GM19395 (cell line): ENCODE results near the gene PARD3B.

ENCODE experiments used
- ATAC-seq: cut with Tn5 transposase; IDR thresholded peaks from one replicate; pipeline ENCODE4 v1.9.1; 2021; ENCODE audit warnings: mild to moderate bottlenecking, moderate library complexity; ENCODE audit not compliant: unreplicated experiment

PARD3B gene

DNA sequence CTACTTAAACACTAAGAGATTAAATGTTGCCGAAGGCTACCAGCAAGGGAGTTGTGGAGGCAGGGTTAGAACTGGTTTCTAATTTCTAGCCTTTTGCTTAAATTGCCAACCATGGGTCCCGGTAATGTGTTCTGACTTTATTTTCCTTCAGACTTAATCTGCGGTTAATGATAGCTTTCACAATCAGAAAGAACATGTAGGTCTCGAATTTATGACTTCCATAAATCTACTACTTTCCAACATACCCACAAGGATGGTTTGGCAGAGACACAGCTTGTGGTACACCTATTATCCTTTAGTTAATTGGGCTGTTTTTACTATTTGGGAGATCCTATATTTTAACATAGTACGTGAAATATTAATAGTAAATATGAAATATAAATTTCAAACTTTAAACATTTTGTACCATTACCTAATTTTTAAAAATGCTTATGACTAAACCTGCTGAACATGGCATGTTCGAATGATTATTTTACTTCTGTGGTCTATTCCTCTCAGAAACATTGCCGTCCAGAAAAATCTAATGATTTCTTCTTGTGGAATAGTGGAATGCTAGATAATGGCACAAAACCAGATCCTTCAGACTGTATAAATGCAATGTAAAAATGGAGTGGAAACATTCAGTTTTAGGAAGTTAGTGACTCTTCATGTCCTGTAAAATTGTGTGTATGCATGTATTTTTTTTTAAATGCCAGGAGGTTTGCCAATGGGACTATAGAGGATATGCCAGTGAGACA, 41.3 kb downstream of the PARD3B start:
- no peak for ATAC-seq

DNA sequence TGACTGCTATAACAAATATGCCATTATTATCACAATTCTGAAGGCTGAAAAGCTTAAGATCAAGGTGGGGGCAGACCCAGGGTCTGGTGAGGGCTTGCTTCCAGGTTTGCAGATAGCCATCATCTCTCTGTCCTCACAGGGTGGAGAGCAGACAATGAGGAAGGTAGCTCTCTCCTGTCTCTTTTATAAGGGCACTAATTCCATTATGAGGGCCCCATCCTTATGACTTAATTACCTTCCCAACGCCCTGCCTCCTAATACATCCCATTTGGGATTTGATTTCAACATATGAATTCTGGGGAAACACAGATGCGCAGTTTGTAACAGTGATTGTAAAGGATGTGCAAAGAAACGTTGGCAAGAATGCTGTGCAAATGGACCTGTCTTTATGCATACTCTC, 44.8 kb downstream of the PARD3B start:
- ATAC-seq: no peak

DNA sequence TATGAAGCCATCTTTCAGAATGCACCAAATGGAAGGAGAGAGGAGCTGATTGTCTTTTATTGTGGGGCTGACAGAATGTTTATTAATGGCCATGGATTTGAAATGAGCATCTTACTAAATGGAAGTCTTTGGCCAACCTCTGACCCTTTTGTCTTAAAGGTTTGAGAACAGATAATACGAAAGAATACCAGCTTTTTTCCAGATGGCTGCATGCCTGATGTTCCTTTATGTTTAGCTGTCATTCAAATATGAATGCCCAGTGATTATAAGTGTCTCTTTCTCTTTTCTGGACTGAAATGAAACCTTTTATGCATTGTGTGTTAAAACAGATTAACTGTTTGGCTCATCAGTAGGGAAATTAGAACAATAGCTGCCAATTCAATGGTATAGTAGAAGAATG, 46.0 kb downstream of the PARD3B start:
- no peak for ATAC-seq

DNA sequence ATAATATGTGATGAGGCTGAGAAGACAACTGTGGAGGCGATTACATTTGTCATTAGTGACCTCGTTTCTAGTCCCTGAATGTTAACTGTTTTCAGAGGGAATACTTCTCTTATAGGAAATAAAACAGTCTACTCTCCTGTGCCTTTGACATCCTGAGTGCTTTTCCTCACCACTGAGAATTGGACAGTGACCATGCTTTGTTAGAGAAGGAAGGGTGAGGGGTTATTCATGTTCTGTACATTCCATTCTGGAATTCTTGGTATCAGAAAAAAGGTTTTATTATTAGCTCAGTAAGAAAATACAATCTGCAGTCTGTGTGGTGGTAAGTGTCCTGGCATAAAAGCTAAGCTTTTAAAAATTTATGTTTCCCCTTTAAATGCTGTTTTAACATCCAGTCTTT, 58.8 kb downstream of the PARD3B start:
- no peak for ATAC-seq

DNA sequence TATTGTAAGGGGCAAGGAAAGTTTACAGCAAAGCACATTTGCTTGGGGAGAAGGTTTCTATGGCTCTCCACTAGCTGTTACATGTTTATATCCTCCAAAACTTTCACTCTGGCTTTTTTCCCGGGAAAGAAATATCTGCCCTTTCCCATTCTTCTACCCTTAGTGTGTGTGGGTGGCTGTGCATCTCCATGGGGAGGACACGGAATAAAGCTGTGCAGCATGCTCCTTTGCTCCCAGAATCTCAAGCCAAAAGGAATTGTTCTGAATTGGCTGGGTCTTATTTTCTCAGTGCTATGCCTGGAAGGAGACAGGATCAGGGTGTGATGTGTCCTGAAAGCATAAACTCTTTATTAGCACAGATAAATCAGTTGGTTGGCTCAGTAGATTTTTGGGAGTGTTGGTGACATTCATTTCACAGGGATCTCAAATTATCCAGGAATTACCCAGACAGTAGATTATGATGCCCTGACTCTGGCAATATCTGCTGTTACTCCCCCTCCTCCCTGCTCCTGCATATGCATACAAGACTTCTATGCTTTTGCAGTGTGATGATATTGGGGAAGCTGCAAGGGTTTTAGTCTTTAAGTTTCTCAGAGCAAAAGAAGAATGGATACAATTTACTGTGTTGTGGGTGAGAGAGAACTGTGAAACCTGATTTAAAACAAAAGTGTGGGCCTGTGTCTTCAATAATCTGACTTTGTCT, 63.1 kb downstream of the PARD3B start:
- ATAC-seq: no peak

DNA sequence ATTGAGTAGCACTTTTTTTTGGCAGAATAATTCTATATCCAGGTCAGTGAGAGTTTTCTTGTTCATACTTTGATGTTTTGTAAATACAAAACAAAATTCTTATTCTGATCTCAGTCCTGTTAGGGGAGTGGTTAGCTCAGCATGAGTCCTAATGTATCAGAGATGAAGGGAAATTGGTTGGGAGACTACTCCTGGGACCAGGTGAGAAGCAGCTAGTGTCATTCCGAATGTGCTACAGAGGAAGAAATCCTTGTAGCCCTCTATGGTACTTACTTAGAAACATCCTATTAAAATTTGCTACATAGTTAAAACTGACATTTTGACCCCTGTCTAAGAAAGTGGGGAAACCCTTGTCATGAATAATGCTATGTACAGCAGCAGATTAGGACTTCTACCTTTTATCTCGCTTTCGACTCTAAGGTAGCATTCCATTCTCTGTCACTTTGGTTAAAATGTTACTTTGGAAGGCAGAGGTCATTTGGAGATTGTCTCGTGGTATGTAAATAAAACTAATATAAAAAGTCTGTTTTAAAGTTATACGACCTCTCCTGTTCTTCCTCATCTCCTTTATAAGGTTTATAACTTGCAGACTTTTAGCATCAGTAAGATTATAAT, 65.8 kb downstream of the PARD3B start:
- no peak for ATAC-seq

DNA sequence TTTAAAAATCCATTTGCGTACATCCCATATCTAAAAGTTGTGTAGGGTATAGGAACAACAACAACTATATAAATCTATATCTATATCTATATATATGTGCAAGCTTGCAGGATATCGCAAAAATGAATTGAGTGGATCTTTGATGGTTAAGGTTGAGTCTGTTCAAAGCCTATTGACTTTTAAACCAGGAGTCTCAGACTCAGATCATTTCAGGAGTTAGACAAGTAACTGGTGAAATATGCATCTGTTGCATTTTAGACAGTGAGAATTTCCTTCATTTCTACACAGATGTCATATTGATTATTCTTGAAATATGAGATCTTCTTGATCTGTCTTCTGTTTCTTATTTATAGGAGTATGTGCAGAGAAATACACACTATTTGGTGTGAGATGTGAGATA, 66.5 kb downstream of the PARD3B start:
- no peak for ATAC-seq

DNA sequence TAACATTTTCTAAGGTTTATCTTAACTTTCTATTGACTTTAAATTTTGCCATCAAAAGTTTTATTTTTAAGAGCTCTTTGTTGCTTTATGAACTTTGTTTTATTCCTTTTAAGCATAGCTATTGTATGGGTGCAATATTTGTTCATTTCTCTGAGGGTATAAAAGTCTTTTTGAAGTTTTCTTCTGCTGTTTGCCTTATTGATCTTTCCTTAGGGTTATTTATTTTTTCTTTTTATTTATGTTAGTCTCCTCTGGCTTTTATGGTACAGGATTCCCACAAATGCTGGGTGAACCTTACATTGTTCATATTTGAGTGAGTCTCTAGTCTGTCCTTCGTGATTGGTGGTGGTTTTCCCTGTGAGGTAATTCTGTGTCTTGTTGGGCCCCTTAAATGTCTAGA, 68.4 kb downstream of the PARD3B start:
- no peak for ATAC-seq

DNA sequence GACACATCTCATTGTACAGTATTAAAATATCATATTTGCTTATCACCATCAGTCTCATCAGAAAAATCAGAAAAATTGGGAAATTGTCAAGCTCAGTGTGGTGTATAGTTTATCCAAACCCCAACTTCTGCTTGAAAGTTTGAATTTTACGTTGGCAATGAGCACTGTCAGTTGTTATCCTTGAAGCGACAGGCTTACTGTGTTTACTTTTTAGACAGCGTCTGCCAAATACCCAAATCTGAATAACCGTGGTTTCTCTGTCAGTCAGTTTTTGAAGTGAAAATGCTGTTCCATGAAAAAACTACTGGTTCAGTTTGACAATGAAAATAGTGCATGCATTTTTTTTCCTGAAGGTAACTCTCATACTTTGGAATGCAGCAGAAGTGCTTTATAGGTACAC, 70.2 kb downstream of the PARD3B start:
- ATAC-seq: no peak

DNA sequence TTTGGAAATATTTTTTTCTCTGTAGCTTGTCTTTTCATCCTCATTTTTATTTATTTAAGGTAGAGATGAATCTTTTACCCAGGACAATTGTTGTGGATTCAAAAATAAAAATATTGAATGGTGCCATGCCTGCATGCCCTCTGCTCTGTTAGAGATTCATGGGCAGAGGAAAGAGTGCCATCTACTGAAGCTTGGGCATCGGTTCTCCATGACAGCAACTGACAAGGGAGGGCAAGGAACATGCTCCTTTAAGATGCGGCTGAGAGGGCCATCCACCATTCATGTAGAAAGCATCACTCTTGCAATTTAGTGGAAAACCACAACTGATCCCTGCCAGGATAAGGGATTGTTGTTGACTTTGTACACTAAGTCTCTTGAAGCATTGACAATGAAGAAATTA, 79.9 kb downstream of the PARD3B start:
- ATAC-seq: no peak

DNA sequence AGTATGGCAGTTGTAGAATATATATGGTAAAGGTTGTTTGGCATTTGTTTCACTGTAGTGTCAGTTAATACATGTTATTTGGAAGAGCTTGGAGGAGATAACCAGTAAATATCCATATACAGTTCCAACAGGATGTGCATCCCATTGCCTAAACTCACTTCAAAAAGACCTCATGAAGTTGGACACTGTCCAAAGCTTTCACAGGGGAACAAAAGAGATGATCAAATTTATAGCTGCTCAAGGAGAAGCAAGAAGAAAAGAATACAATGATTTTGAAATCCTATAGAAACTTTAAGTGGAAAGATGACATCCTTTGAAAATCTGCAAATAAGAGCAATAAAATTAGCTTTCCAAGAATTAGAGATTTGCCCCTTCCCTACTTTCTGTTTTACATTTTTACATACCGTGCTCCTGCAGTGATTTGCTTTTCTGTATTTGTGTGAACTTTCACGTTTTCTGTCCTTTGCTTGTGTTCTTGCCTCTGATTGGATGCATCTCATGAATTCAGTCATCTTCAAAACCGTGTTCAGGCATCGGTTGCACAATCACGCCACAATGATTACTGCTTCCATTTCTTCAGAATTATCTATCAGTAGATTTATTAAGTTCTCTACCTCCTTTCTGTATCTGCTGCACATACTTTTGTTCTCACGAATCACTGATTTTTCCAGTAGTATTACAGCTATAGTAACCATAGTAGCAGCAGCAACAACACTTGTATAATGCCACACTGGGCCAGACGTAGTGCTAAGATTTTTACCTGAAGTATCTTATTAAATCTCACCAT, 83.8 kb downstream of the PARD3B start:
- no peak for ATAC-seq

DNA sequence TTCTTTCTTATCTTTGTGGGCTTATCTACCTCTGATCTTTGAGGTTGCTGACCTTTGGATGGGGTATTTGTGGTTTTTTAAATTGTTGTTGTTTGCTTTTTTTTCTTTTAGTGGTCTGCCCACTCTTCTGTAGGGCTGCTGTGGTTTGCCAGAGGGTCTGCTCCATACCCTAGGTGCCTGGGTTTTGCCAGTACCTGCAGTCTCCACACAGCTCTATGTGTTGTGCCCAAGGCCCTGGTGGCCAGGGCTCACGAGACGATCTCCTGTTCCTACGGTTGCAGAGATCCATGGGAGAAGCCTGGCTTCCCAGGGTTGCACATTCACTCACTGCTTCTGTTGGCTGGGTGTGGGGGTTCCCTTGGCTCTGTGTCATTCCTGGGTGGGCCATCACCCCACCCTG, 87.1 kb downstream of the PARD3B start:
- no peak for ATAC-seq

DNA sequence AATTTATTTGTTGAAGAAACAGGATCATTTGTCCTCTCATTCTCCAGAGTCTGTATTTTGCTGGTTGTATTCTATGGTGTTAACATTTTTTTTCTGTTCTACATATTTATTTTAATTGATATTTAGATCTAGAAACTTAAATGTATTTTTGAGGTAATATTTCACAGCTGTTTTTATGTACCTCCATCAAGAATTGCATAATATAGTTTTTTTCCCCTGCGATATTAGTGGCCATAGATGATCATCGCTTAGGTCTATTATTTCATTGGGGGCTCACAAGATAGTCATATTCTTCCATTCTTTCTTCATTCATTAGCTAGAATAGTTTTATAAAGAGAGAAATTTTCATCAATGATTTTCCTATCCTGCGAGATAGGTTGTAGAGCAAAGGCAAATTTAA, 89.3 kb downstream of the PARD3B start:
- no peak for ATAC-seq

DNA sequence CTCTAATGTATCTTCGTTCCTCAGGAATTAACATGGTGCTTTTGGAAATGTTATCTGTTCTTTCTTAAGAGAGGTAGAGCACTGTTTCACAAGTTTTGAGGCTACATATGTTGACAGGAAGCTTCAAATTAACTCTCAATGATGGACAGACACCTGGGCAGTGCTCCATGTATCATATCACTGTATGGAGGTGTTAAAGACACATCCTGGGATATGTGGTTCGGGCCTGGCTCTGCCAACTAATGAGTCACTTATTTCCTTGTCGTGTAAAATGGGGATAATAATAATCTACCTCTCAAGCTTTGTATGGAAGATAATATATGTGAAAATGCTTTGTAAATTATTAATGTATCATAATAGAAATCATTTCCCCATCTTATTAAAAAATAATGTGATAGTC, 90.2 kb downstream of the PARD3B start:
- no peak for ATAC-seq

DNA sequence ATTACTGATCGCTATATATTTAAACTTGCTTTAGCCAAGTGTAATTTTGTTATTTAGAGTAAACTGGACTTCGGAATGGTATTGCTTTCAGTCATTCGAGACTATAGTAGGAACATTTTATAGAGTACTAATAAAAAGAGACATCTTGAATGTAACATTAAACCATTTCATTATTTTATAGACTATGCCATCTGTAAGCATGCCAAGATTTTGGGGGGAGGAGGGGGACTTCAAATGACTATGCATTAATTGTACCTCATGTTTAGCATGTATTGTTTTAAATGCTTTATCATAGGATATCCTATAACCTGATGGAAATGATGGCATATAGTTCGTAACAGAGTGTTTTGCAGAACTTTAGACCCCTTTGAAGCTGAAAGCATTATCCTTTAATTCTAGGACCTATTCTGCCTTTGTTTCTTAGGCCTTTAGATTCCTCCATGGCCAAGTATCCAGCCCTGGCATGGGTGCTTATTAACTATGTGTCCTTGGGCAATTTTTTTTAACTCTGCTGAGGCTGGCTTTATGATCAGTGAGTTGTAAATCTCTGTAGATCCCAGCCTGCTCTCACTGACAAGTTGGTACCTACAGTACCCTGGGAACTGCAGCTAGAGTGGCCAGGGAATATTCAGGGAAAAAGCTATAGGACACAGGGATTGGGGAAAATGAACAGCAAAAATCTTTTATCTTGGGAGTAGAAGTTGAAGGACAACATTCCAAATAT, 93.4 kb downstream of the PARD3B start:
- ATAC-seq: no peak

DNA sequence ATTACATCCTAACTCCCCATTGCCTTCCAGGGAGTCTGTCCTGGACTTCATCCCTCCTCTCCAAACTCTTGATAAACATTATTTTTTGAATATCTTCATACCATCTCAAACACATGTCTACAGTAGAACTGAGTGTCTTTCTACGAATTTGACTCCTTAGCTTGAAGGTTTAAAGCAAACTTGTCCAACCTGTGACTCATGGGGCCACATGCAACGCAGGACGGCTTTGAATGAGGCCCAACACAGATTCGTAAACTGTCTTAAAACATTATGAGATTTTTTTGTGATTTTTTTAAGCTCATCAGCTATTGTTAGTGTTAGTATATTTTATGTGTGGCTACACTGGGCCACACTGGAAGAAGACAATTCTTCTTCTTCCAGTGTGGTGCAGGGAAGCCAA, 98.1 kb downstream of the PARD3B start:
- no peak for ATAC-seq

DNA sequence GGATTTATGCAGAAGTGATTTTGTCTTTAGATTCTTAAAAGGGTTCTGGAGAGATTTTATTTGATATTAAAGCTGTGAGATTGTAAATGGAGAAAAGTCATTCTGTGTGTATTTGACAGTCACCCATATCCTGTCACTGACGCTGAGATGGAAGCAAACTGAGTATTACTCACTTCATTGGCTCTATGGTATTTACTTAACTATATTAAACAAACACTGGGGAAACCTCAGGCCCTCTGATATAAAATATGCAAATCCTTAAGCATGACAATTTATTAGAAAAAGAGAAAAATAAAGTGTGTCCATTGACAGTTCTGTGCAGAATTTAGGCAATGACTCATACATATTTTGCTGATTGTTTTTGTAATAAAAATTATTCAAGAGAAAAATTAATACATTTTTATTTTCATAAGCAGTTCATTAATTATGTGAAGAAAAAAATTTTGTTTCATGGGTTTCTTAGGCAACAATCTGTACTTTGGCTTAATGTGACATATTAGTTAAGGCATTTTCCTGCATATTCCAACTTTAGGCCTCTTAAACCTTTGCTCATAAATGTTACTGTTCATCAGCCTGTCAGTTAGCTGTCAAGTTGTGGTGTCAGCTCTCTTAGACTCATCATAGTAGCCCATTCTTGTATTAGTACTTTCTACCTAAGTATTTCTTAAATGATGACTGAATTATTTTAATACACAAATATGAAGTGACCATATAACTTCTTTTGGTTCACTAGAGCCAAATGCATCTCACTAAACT, 99.9 kb downstream of the PARD3B start:
- no peak for ATAC-seq

DNA sequence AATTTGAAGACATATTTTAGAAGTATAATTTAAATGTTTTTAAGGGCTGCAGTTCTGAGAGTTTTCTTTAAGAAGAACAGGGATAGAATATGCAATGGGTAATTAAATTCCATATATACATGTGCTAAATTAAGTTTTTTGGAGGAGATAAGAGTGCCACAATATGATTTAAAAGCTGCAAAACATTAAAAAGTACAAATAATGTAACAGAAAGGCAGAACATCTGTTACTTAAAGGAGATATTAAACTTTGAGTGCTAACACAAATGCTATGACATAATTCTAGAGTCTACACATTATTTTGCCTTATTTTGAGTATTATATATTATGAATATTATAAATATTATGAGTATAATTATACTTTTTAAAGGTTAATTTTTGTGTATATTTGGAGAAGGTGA, 102.4 kb downstream of the PARD3B start:
- ATAC-seq: no peak

DNA sequence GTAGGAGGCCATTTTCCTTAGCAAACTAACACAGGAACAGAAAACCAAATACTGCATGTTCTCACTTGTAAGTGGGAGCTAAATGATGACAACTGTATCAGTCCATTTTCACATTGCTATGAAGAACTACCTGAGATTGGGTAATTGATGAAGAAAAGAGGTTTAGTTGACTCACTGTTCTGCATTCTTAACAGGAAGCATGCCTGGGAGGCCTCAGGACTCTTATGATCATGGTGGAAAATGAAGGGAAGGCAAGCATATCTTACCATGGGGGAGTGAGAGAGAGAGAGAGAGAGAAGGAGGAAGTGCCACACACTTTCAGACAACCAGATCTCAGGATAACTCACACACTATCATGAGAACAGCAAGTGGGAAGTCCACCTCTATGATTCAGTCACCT, 105.3 kb downstream of the PARD3B start:
- no peak for ATAC-seq

DNA sequence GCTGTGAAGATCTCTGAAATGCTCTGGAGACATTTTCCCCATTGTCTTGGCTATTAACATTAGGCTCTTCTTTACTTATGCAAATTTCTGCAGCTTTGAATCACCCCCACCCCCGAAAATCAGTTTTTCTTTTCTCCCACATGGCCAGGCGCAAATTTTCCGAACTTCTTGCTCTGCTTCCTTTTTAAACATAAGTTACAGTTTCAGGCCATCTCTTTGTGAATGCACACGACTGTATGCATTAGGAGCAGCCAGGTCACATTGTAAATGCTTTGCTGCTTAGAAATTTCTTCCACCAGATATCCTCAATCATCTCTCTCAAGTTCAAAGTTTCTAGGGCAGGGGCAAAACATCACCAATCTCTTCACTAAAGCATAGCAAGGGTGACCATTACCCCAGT, 106.8 kb downstream of the PARD3B start:
- no peak for ATAC-seq
